SH-SY5Y (cell line): ENCODE results near the gene DZIP1.

ENCODE experiments used
- GATA2 ChIP-seq: IDR thresholded peaks from 2 replicates; pipeline ENCODE4 v1.6.1; 2011; ENCODE audit warnings: mild to moderate bottlenecking, low read depth, low read length
- GATA3 ChIP-seq: IDR thresholded peaks from 2 replicates; pipeline ENCODE4 v1.6.1; 2011; ENCODE audit warnings: low read depth, mild to moderate bottlenecking, low read length, moderate library complexity

DNA sequence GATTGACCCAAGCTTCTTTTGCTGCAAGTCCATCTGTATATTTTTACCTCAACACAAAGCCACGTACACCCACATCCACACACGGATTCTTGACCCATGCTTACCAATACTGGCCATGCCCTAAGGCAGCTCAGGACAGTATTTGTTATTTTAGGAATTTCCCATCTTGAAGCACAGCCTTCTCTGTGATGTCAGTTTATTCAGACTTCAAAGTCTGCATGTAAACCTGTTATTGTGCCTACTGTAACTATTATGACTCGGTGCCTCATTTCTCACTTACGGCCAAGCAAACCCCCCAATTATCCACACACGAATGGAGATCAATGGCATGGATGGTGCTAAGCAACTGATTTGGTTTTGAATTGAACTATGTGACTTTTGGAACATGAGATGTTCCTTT is 74.5 kb downstream of the DZIP1 start:
- TF ChIP-seq GATA2 (no peak), GATA3 (no peak)
